B cell (primary cell): Measurements from ENCODE around the gene ADAMTS12. TPM values are rescaled to one million over a fixed set of nuclear protein-coding genes. Genes with fewer than 3 reads are reported as not detected.

Source experiments
- ATAC-seq: fragments of 200-7000 bp; cut with Tn5 transposase; one replicate; pipeline ENCODE4 v1.10.0; 2021; ENCODE audit warnings: low read depth, mild to moderate bottlenecking, moderate number of reproducible peaks, moderate library complexity
- CTCF ChIA-PET: fragments of 350-600 bp; sonication (Branson Sonifier 250); formaldehyde crosslinking; loops from one replicate; lab custom pipeline; 2021; ENCODE audit warnings: antibody characterized with exemption, inconsistent platforms; lab: Charles Lee
- POLR2A ChIA-PET: fragments of 350-600 bp; sonication (Branson Sonifier 250); formaldehyde crosslinking; loops from one replicate; lab custom pipeline; 2021; ENCODE audit warnings: antibody characterized with exemption; lab: Charles Lee
- DNase-seq: peaks from one replicate; pipeline ENCODE4 v3.0.0; 2013
- H2AFZ ChIP-seq: 2 replicates; pipeline ENCODE4 v1.6.1; 2012; ENCODE audit warnings: mild to moderate bottlenecking, low read depth, low read length; ENCODE audit not compliant: insufficient read depth, poor library complexity, severe bottlenecking
- H3K27ac ChIP-seq, 2 donors: 1 replicate in 1 of 2; 2 replicates in 1 of 2; pipeline ENCODE4 v1.5.1; 2012 to 2013; ENCODE audit warnings: low read length in 2 of 2, mild to moderate bottlenecking in 2 of 2, moderate library complexity in 1 of 2
- H3K27me3 ChIP-seq, 4 experiments: fragments of 200-600 bp in 1 of 4; sonication (generic) in 1 of 4; replicated peaks in 1 of 4; 1 replicate in 2 of 4; 2 replicates in 2 of 4; pipeline versions ENCODE4 v1.6.1 to v1.7.0; 2013 to 2016; ENCODE audit warnings: low read length in 3 of 4, mild to moderate bottlenecking in 2 of 4, mixed read lengths in 1 of 4, moderate library complexity in 1 of 4; ENCODE audit not compliant: insufficient read depth in 4 of 4, control insufficient read depth in 3 of 4; ENCODE audit errors: control extremely low read depth in 1 of 4
- H3K36me3 ChIP-seq, 2 experiments: replicated peaks in 1 of 2; 1 replicate in 1 of 2; 2 replicates in 1 of 2; pipeline versions ENCODE4 v1.6.1 to v1.7.1; 2013; ENCODE audit warnings: low read length in 1 of 2; ENCODE audit not compliant: insufficient read depth in 2 of 2, control insufficient read depth in 1 of 2; ENCODE audit errors: control extremely low read depth in 1 of 2, extremely low read depth in 1 of 2
- H3K4me1 ChIP-seq, 2 donors: fragments of 200-600 bp in 1 of 2; sonication (generic) in 1 of 2; 1 replicate in 1 of 2; 2 replicates in 1 of 2; pipeline versions ENCODE4 v1.5.1 to v1.6.1; 2013 to 2017; ENCODE audit warnings: low read length in 2 of 2; ENCODE audit not compliant: control insufficient read depth in 2 of 2, insufficient read depth in 2 of 2
- H3K4me2 ChIP-seq: replicated peaks from 2 replicates; pipeline ENCODE3; 2012; ENCODE audit warnings: mild to moderate bottlenecking, low read depth, low read length; ENCODE audit not compliant: poor library complexity, severe bottlenecking
- H3K4me3 ChIP-seq, 5 experiments: fragments of 200-600 bp in 1 of 5; sonication (generic) in 1 of 5; 1 replicate in 3 of 5; 2 replicates in 2 of 5; pipeline versions ENCODE4 v1.5.1 to v1.7.0; 2011 to 2016; ENCODE audit warnings: low read length in 4 of 5, mild to moderate bottlenecking in 4 of 5, low read depth in 2 of 5, control low read depth in 1 of 5, moderate library complexity in 1 of 5; ENCODE audit not compliant: insufficient read depth in 1 of 5; ENCODE audit errors: control extremely low read depth in 1 of 5, extremely low read depth in 1 of 5
- H3K79me2 ChIP-seq: fragments of 200-600 bp; sonication (generic); one replicate; pipeline ENCODE4 v1.6.0; 2016; ENCODE audit warnings: low read length; ENCODE audit not compliant: control insufficient read depth, insufficient read depth
- H3K9ac ChIP-seq: fragments of 200-600 bp; sonication (generic); 2 replicates; pipeline ENCODE4 v1.6.1; 2017; ENCODE audit warnings: mild to moderate bottlenecking, low read length, moderate library complexity
- H3K9me3 ChIP-seq, 3 donors: one replicate each; pipeline versions ENCODE4 v1.6.1 to v1.7.1; 2013; ENCODE audit warnings: low read length in 2 of 3; ENCODE audit not compliant: control insufficient read depth in 2 of 3, insufficient read depth in 1 of 3; ENCODE audit errors: control extremely low read depth in 1 of 3
- H4K20me1 ChIP-seq: 2 replicates; pipeline ENCODE4 v1.6.0; 2012; ENCODE audit warnings: mild to moderate bottlenecking, low read length; ENCODE audit not compliant: insufficient read depth, control insufficient read depth, poor library complexity, severe bottlenecking
- H3K27ac Mint-ChIP-seq: one replicate; pipeline ENCODE4 v1.8.0; 2021; ENCODE audit warnings: mixed read lengths
- H3K27me3 Mint-ChIP-seq: one replicate; pipeline ENCODE4 v1.8.0; 2021; ENCODE audit warnings: mixed read lengths
- H3K4me1 Mint-ChIP-seq: one replicate; pipeline ENCODE4 v1.8.0; 2021; ENCODE audit warnings: mixed read lengths
- H3K4me3 Mint-ChIP-seq: one replicate; pipeline ENCODE4 v1.8.0; 2021; ENCODE audit warnings: mixed read lengths
- H3K9me3 Mint-ChIP-seq: one replicate; pipeline ENCODE4 v1.8.0; 2022; ENCODE audit warnings: mixed read lengths; ENCODE audit not compliant: insufficient read depth
- CTCF ChIP-seq: fragments of 200-600 bp; IDR thresholded peaks from one replicate; pipeline ENCODE4 v1.8.0; 2022; ENCODE audit warnings: antibody characterized with exemption, mild to moderate bottlenecking
- EZH2 ChIP-seq: IDR thresholded peaks from 2 replicates; pipeline ENCODE4 v1.6.1; 2012; ENCODE audit warnings: borderline replicate concordance, low read depth, mild to moderate bottlenecking, moderate library complexity, low read length; ENCODE audit not compliant: insufficient read depth, poor library complexity, severe bottlenecking
- WGBS: methylation state at CpG from one replicate; pipeline ENCODE4 v1.1.5; 2013; ENCODE audit warnings: missing lambda C conversion rate; ENCODE audit not compliant: insufficient coverage; 5-methylcytosine and 5-hydroxymethylcytosine counted together
- intact Hi-C: fragments of 100-400 bp; cut with micrococcal nuclease; formaldehyde crosslinking; loops from one replicate; pipeline ENCODE4 v1.10.0; 2022
- polyA plus RNA-seq: library from polyadenylated mRNA; depleted of rRNA; stranded (reverse); fragments of >200 nt; gene quantifications from 2 replicates; pipeline ENCODE4 v1.2.3, GENCODE V29; 2012
- total RNA-seq, 2 donors: library from RNA; stranded (reverse); fragments of 120-200 nt in 1 of 2; gene quantifications; 1 replicate in 1 of 2; 2 replicates in 1 of 2; pipeline versions ENCODE4 v1.2.3 to v1.2.4, GENCODE V29; 2013 to 2022

Gene ADAMTS12
- total and polyA plus RNA-seq, 2 donors (not counting 1 experiment from before 2014, with no cell fraction given) = not detected

DNA sequence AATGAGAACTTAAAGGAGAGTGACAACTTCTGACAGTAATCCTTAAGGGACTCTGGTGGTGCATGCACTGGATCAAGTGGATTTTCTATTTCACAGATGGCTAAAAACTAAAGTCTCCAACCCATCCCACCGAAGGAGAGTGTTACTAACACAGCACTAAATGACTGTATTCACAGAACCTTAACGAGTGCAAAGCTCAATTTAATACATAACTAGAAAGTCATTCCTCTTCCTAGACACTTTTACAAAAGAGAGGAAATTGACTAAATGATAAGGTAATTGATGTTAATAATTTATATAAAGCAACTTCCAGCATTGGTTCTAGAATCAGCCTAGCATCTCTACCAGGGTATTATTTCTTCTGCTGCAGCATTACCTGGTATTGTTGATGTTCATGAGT, 189.8 kb downstream of the ADAMTS12 start:
- Histone ChIP-seq H3K9me3 (peaks cover 0 to 3% (median 1%) of the 10 kb centered on the region in 3 donors), H3K36me3 (no peaks in the 10 kb centered on the region), H2AFZ (no peak overlapping the region), H3K27me3 (no peaks in the 10 kb centered on the region), H3K4me3 (no peak overlapping the region), H3K27ac (no peak overlapping the region), H3K9ac (no peak overlapping the region), H3K4me1 (no peaks in the 10 kb centered on the region), H3K79me2 (no peaks in the 10 kb centered on the region), H3K4me2 (no peak overlapping the region), H4K20me1 (no peaks in the 10 kb centered on the region)
- no peak for DNase-seq
- Mint-ChIP-seq H3K27ac (no peak overlapping the region), H3K4me3 (no peak overlapping the region), H3K27me3 (no peaks in the 10 kb centered on the region), H3K9me3 (peaks cover 2% of the 10 kb centered on the region), H3K4me1 (no peaks in the 10 kb centered on the region)
- POLR2A ChIA-PET = no interaction called here
- WGBS = no CpG with 5 or more reads among the region's 2 CpGs
- CTCF ChIA-PET = no interaction called here
- ATAC-seq = no peak
- intact Hi-C loops = no loop called here
- TF ChIP-seq CTCF (no peak), EZH2 (no peak)

GRCh38 chr5:33701251-33701650, 190.5 kb downstream of the ADAMTS12 start:
- Histone ChIP-seq H3K27ac (no peak overlapping the region), H3K4me1 (no peaks in the 10 kb centered on the region), H3K9ac (no peak overlapping the region), H2AFZ (no peak overlapping the region), H3K4me2 (no peak overlapping the region), H3K79me2 (no peaks in the 10 kb centered on the region), H3K36me3 (no peaks in the 10 kb centered on the region), H3K9me3 (peaks cover 0 to 3% (median 1%) of the 10 kb centered on the region in 3 donors), H4K20me1 (no peaks in the 10 kb centered on the region), H3K4me3 (no peak overlapping the region), H3K27me3 (no peaks in the 10 kb centered on the region)
- intact Hi-C loops = no loop called here
- no peak for DNase-seq
- H3K27me3 Mint-ChIP-seq = no peaks in the 10 kb centered on the region
- no peak for ATAC-seq
- CTCF ChIA-PET = interaction anchor here (1.4 kb wide), 1 partner anchor 25 kb away, joined by 3 read pairs; no protein-coding TSS in a partner anchor
- no peak overlapping the region for H3K4me3 Mint-ChIP-seq
- WGBS = 83% methylated on average over 1 of the region's 3 CpGs
- no peak for TF ChIP-seq CTCF
- no peak for TF ChIP-seq EZH2
- POLR2A ChIA-PET = no interaction called here
- no peaks in the 10 kb centered on the region for H3K4me1 Mint-ChIP-seq
- no peak overlapping the region for H3K27ac Mint-ChIP-seq
- no peaks in the 10 kb centered on the region for H3K9me3 Mint-ChIP-seq
